Gastrocnemius medialis (tissue), 4 donors: ENCODE measurements around the gene AK5.

Experiments
- CTCF ChIP-seq, 5 experiments: fragments of 450-650 bp in 3 of 5; fragments of 200-600 bp in 2 of 5; sonication (generic) in 2 of 5; IDR thresholded peaks in 4 of 5; conservative IDR thresholded peaks in 1 of 5; 1 replicate in 4 of 5; 2 replicates in 1 of 5; pipeline ENCODE4 v1.5.1; 2016 to 2019; ENCODE audit warnings: antibody characterized with exemption in 5 of 5, mild to moderate bottlenecking in 3 of 5, moderate library complexity in 3 of 5
- POLR2A ChIP-seq, 2 donors: fragments of 450-650 bp; IDR thresholded peaks; one replicate each; pipeline ENCODE4 v1.6.1; 2017; ENCODE audit warnings: antibody characterized with exemption in 2 of 2, mild to moderate bottlenecking in 2 of 2, moderate library complexity in 2 of 2

- TF ChIP-seq POLR2A (IDR thresholded peaks at IDR 0.05) (no peak), CTCF (IDR thresholded peaks at IDR 0.05 in 4 of 5, conservative IDR thresholded peaks at IDR 0.05 in 1 of 5) (no peak)
These were observed 119.0 kb downstream of the AK5 start for GRCh38 chr1:77400781-77401180.
